NCI-H524 (cell line): ENCODE results near the gene POLD2.
"Not testable (repeated sequence)": the region's sequence is repeated elsewhere in the genome, so short reads cannot be mapped to it uniquely, and the experiment has no call there.

Source experiments
- DNase-seq, 2 experiments: peaks; one replicate each; lab custom pipeline; 2025; lab: John Stamatoyannopoulos, UW

POLD2 gene

GRCh38 chr7:44123190-44124003 lies at the start of gene POLD2:
POLD2 (minus strand) TSS chr7:44123548; CDS start chr7:44122053, 1,495 bp downstream.
- DNase-seq = peak; percentile 93 to 95

GRCh38 chr7:44172803-44173424 lies 49.6 kb upstream of the POLD2 start:
- DNase-seq = no peak

- no peak for DNase-seq
Observed at GRCh38 chr7:44172352-44172751, 49.0 kb upstream of the POLD2 start.

- not testable (repeated sequence) for DNase-seq
Observed at GRCh38 chr7:44171901-44172300, 48.6 kb upstream of the POLD2 start.

GRCh38 chr7:44167920-44168319 lies 44.6 kb upstream of the POLD2 start:
- DNase-seq = no peak

GRCh38 chr7:44163591-44163990 lies 40.2 kb upstream of the POLD2 start:
- DNase-seq = no peak

- no peak for DNase-seq
Observed at GRCh38 chr7:44162785-44163395, 39.5 kb upstream of the POLD2 start.

GRCh38 chr7:44162179-44162578 lies 38.8 kb upstream of the POLD2 start:
- no peak for DNase-seq

- no peak for DNase-seq
Observed at GRCh38 chr7:44161371-44161770, 38.0 kb upstream of the POLD2 start.

GRCh38 chr7:44159824-44160630 lies 36.7 kb upstream of the POLD2 start:
- no peak for DNase-seq

- DNase-seq = no peak
Observed at GRCh38 chr7:44158873-44159631, 35.7 kb upstream of the POLD2 start.

GRCh38 chr7:44158096-44158872 lies 34.9 kb upstream of the POLD2 start:
- peak; percentile 56 to 64 for DNase-seq

- peak; percentile 66 to 76 for DNase-seq
Observed at GRCh38 chr7:44157116-44158080, 34.0 kb upstream of the POLD2 start.

GRCh38 chr7:44156453-44157010 lies 33.2 kb upstream of the POLD2 start:
- DNase-seq = no peak

- DNase-seq = no peak
Observed at GRCh38 chr7:44155191-44156185, 32.1 kb upstream of the POLD2 start.

- no peak for DNase-seq
Observed at GRCh38 chr7:44154703-44155102, 31.4 kb upstream of the POLD2 start.

- no peak for DNase-seq
Observed at GRCh38 chr7:44153948-44154335, 30.6 kb upstream of the POLD2 start.
